Ureter (tissue), 1 donor: ENCODE measurements around the gene SLC25A12. TPM values are rescaled to one million over a fixed set of nuclear protein-coding genes. Genes with fewer than 3 reads are reported as not detected.

Experiments
- total RNA-seq: library from RNA; stranded (reverse); gene quantifications from one replicate; pipeline ENCODE4 v1.2.4, GENCODE V29; 2023
- donor health status: DM: yes; HTN: yes; CAD: no.

Gene SLC25A12
- total RNA-seq, 1 donor from 2014 or later, result 36.7 TPM

Other genes with a start within 250 kb of the SLC25A12 start
- gene DYNC1I2, start 206.8 kb downstream of the SLC25A12 start, total RNA-seq, result 97.6 TPM
- 34.0 TPM for gene HAT1, start 28.2 kb upstream of the SLC25A12 start, total RNA-seq
- gene METAP1D, start 105.7 kb upstream of the SLC25A12 start, total RNA-seq, result 15.4 TPM
- not detected for gene DLX1, start 191.3 kb upstream of the SLC25A12 start, total RNA-seq
- not detected for gene DLX2, start 208.7 kb upstream of the SLC25A12 start, total RNA-seq